Osteocyte (in vitro differentiated cells): ENCODE measurements around the gene SEMA3E. TPM values are rescaled to one million over a fixed set of nuclear protein-coding genes. Genes with fewer than 3 reads are reported as not detected.

Experiments
- DNase-seq: peaks from one replicate; pipeline ENCODE4 v3.0.0; 2021; ENCODE audit warnings: mixed read lengths; ENCODE audit not compliant: unreplicated experiment; ENCODE audit errors: extremely low spot score
- H3K27ac Mint-ChIP-seq: one replicate; pipeline ENCODE4 v1.8.0; 2021; ENCODE audit warnings: mild to moderate bottlenecking, mixed read lengths; ENCODE audit not compliant: unreplicated experiment
- H3K27me3 Mint-ChIP-seq: one replicate; pipeline ENCODE4 v1.8.0; 2021; ENCODE audit warnings: mixed read lengths; ENCODE audit not compliant: unreplicated experiment
- H3K36me3 Mint-ChIP-seq: one replicate; pipeline ENCODE4 v1.8.0; 2021; ENCODE audit warnings: mixed read lengths; ENCODE audit not compliant: unreplicated experiment
- H3K4me1 Mint-ChIP-seq: one replicate; pipeline ENCODE4 v1.8.0; 2021; ENCODE audit warnings: mixed read lengths; ENCODE audit not compliant: unreplicated experiment
- H3K4me3 Mint-ChIP-seq: one replicate; pipeline ENCODE4 v1.8.0; 2021; ENCODE audit warnings: mild to moderate bottlenecking, moderate library complexity, mixed read lengths; ENCODE audit not compliant: unreplicated experiment
- H3K9me3 Mint-ChIP-seq: one replicate; pipeline ENCODE4 v1.8.0; 2021; ENCODE audit warnings: mixed read lengths; ENCODE audit not compliant: unreplicated experiment
- CTCF ChIP-seq: fragments of 200-600 bp; sonication (generic); IDR thresholded peaks from 2 replicates; pipeline ENCODE4 v1.5.0; 2021; ENCODE audit warnings: antibody characterized with exemption, mild to moderate bottlenecking, moderate library complexity
- total RNA-seq: library from RNA; stranded (reverse); gene quantifications from 2 replicates; pipeline ENCODE4 v1.2.1, GENCODE V29; 2021

SEMA3E gene
- total RNA-seq, 1 donor from 2014 or later, result 1.6 TPM

DNA sequence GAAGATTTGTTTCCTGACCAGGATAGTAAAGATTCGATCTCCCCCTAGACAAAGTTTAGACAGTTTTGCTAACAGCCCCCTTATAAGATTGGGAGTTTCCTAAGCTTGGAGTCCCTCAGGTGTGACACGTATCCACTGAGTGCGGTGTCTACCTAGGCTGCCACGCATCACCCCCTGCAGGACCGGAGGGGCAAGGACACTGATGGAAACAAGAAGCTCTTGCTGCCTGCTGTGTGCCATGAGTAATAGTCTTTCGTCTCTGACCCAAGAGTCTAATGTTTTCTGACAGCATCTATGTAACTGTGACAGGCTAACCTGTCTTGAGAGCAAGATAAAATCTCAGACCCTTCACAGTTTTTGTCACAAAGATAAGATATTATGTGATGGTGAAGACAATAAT lies 173.5 kb downstream of the SEMA3E start:
- Mint-ChIP-seq H3K36me3 (no peaks in the 10 kb centered on the region), H3K9me3 (no peaks in the 10 kb centered on the region), H3K4me1 (no peaks in the 10 kb centered on the region), H3K4me3 (no peak overlapping the region), H3K27me3 (no peaks in the 10 kb centered on the region), H3K27ac (no peak overlapping the region)
- no peak for TF ChIP-seq CTCF
- no peak for DNase-seq

DNA sequence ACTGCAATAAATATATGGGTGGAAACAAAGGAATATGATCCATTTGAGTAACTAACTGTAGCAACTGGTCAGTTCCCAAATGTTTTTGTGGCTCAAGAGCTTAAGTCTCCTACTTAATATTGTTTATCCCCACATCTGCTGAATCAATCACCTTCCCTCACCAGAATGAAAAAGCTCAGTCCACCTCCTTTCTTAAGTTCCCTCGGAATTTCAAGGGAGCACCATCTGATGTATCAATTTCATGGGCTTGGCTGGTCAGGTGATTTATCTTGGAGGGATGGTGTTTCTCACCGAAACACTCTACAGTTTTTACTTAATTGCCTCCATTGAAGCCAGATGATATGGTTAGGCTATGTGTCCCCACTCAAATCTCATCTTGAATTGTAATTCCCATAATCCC lies 176.6 kb downstream of the SEMA3E start:
- TF ChIP-seq CTCF, result no peak
- no peaks in the 10 kb centered on the region for H3K9me3 Mint-ChIP-seq
- H3K27ac Mint-ChIP-seq, result no peak overlapping the region
- no peak for DNase-seq
- H3K4me1 Mint-ChIP-seq, result peaks cover 17% of the 10 kb centered on the region
- no peaks in the 10 kb centered on the region for H3K36me3 Mint-ChIP-seq
- H3K27me3 Mint-ChIP-seq, result no peaks in the 10 kb centered on the region
- no peak overlapping the region for H3K4me3 Mint-ChIP-seq

GRCh38 chr7:83469491-83469890 lies 179.4 kb downstream of the SEMA3E start:
- no peak for TF ChIP-seq CTCF
- no peak for DNase-seq
- Mint-ChIP-seq H3K36me3 (no peaks in the 10 kb centered on the region), H3K4me1 (peaks cover 19% of the 10 kb centered on the region), H3K4me3 (no peak overlapping the region), H3K27ac (no peak overlapping the region), H3K9me3 (no peaks in the 10 kb centered on the region), H3K27me3 (no peaks in the 10 kb centered on the region)

- H3K27ac Mint-ChIP-seq, result no peak overlapping the region
- H3K9me3 Mint-ChIP-seq, result no peaks in the 10 kb centered on the region
- peaks cover 19% of the 10 kb centered on the region for H3K4me1 Mint-ChIP-seq
- TF ChIP-seq CTCF, result no peak
- no peaks in the 10 kb centered on the region for H3K36me3 Mint-ChIP-seq
- no peak overlapping the region for H3K4me3 Mint-ChIP-seq
- H3K27me3 Mint-ChIP-seq, result no peaks in the 10 kb centered on the region
- no peak for DNase-seq
Observed at GRCh38 chr7:83469076-83469475, 179.9 kb downstream of the SEMA3E start.

DNA sequence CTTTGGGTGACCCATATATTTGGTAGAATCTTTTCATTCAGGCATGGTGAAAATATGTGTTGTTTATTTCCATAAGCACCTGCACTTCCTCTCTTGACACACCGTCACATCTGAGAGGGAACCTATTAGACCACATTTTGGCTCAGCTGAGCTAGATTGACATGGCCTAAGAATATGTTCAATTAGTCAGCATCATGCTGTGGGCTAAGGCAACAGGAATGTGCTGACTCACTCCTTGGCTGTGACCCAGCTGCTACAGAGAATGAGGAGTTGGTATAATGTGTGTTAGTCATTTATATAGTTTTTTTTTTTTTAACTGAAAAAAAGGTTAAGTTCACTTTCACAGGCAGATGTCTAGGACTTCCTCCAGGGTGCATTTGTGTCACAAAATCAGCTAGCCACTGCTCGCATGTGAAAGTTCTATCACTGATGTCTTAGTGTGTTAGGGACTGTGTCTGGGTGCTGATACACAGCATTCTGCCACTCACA lies 180.6 kb downstream of the SEMA3E start:
- peak overlapping the region; percentile 83 for H3K27ac Mint-ChIP-seq
- no peak overlapping the region for H3K4me3 Mint-ChIP-seq
- no peaks in the 10 kb centered on the region for H3K9me3 Mint-ChIP-seq
- peak; percentile 35 for TF ChIP-seq CTCF
- no peaks in the 10 kb centered on the region for H3K36me3 Mint-ChIP-seq
- H3K27me3 Mint-ChIP-seq, result no peaks in the 10 kb centered on the region
- peaks cover 19% of the 10 kb centered on the region for H3K4me1 Mint-ChIP-seq
- DNase-seq, result peak; percentile 92
